WTC11 (cell line): ENCODE measurements around the gene FAM24A. TPM values are rescaled to one million over a fixed set of nuclear protein-coding genes. Genes with fewer than 3 reads are reported as not detected.

Experiments used
- ATAC-seq: fragments of 200-7000 bp; cut with Tn5 transposase; 2 replicates; pipeline ENCODE4 v1.10.0; 2021; ENCODE audit warnings: mild to moderate bottlenecking, moderate library complexity
- CTCF ChIA-PET: fragments of 300-600 bp; sonication (Branson Sonifier 250); formaldehyde crosslinking; loops from one replicate; lab custom pipeline; 2021; ENCODE audit warnings: antibody characterized with exemption; lab: Charles Lee
- POLR2A ChIA-PET: fragments of 350-600 bp; sonication (Branson Sonifier 250); formaldehyde crosslinking; loops from one replicate; lab custom pipeline; 2021; ENCODE audit warnings: antibody characterized with exemption; lab: Charles Lee
- DNase-seq: peaks from one replicate; pipeline ENCODE4 v3.0.0; 2021; ENCODE audit warnings: low spot score
- H3K27ac Mint-ChIP-seq: 2 replicates; pipeline ENCODE4 v1.8.0; 2021; ENCODE audit warnings: mixed read lengths
- H3K27me3 Mint-ChIP-seq: 2 replicates; pipeline ENCODE4 v1.8.0; 2021; ENCODE audit warnings: low read depth, mild to moderate bottlenecking, moderate library complexity, mixed read lengths
- H3K36me3 Mint-ChIP-seq: 2 replicates; pipeline ENCODE4 v1.8.0; 2021; ENCODE audit warnings: mixed read lengths
- H3K4me1 Mint-ChIP-seq: 2 replicates; pipeline ENCODE4 v1.8.0; 2022; ENCODE audit warnings: mixed read lengths
- H3K4me3 Mint-ChIP-seq: 2 replicates; pipeline ENCODE4 v1.8.0; 2021; ENCODE audit warnings: mild to moderate bottlenecking, moderate library complexity, mixed read lengths
- H3K9me3 Mint-ChIP-seq: 2 replicates; pipeline ENCODE4 v1.8.0; 2021; ENCODE audit warnings: mixed read lengths
- ATF1 ChIP-seq: sonication (generic); formaldehyde crosslinking; IDR thresholded peaks from 2 replicates; pipeline ENCODE4 v1.8.1; 2023; ENCODE audit warnings: mild to moderate bottlenecking, moderate library complexity, missing genetic modification reagents
- ELF4 ChIP-seq: sonication (generic); formaldehyde crosslinking; IDR thresholded peaks from 2 replicates; pipeline ENCODE4 v1.8.1; 2022; ENCODE audit warnings: low read depth, mild to moderate bottlenecking, moderate library complexity, missing genetic modification reagents
- JUN ChIP-seq: sonication (generic); formaldehyde crosslinking; IDR thresholded peaks from 2 replicates; pipeline ENCODE4 v1.8.0; 2023; ENCODE audit warnings: mild to moderate bottlenecking, missing genetic modification reagents
- ZNF232 ChIP-seq: sonication (generic); formaldehyde crosslinking; IDR thresholded peaks from 2 replicates; pipeline ENCODE4 v1.8.0; 2022; ENCODE audit warnings: mild to moderate bottlenecking, missing genetic modification reagents
- ZNF671 ChIP-seq: fragments of 250-450 bp; sonication (Bioruptor Pico); IDR thresholded peaks from 2 replicates; pipeline ENCODE4 v1.8.0; 2021; ENCODE audit warnings: mild to moderate bottlenecking
- total RNA-seq: library from RNA; stranded (reverse); gene quantifications from 3 replicates; pipeline ENCODE4 v1.2.3, GENCODE V29; 2021
- TF ChIP-seq, protein P1 (sequence below): sonication (generic); formaldehyde crosslinking; IDR thresholded peaks from 2 replicates; pipeline ENCODE4 v1.8.0; 2022; ENCODE audit warnings: mild to moderate bottlenecking, missing genetic modification reagents
- TF ChIP-seq, protein P2 (sequence below): sonication (generic); formaldehyde crosslinking; IDR thresholded peaks from 2 replicates; pipeline ENCODE4 v1.8.1; 2022; ENCODE audit warnings: missing genetic modification reagents, borderline replicate concordance
- TF ChIP-seq, protein P3 (sequence below): sonication (generic); formaldehyde crosslinking; IDR thresholded peaks from 2 replicates; pipeline ENCODE4 v1.8.1; 2023; ENCODE audit warnings: mild to moderate bottlenecking, missing genetic modification reagents
- TF ChIP-seq, protein P4 (sequence below): sonication (generic); formaldehyde crosslinking; conservative IDR thresholded peaks from 2 replicates; pipeline ENCODE4 v1.8.1; 2022; ENCODE audit warnings: mild to moderate bottlenecking, missing genetic modification reagents

Gene FAM24A
- total RNA-seq, 1 experiment from 2014 or later: not detected

DNA sequence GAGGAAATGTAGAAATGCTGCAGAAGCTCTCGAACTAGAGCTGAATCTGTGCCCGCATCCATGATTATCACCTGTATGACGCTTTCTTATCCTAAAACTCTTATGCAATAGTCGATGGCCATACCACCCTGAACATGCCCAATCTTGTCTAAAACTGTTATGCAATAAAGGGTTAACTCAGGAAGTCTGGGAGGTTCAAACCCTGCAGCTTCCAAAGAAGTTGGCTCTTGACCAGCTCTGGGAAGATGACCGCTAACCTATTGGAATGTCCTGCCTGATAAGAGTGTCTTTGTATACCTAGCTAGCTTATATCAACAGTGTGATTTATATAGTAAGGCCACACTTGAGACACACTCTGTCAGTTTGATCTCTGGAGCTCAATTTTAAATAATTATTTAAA is 47.1 kb downstream of the FAM24A start (continued):
- TF ChIP-seq, protein P1, sequence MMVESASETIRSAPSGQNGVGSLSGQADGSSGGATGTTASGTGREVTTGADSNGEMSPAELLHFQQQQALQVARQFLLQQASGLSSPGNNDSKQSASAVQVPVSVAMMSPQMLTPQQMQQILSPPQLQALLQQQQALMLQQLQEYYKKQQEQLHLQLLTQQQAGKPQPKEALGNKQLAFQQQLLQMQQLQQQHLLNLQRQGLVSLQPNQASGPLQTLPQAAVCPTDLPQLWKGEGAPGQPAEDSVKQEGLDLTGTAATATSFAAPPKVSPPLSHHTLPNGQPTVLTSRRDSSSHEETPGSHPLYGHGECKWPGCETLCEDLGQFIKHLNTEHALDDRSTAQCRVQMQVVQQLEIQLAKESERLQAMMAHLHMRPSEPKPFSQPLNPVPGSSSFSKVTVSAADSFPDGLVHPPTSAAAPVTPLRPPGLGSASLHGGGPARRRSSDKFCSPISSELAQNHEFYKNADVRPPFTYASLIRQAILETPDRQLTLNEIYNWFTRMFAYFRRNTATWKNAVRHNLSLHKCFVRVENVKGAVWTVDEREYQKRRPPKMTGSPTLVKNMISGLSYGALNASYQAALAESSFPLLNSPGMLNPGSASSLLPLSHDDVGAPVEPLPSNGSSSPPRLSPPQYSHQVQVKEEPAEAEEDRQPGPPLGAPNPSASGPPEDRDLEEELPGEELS: no peak
- TF ChIP-seq, protein P2, sequence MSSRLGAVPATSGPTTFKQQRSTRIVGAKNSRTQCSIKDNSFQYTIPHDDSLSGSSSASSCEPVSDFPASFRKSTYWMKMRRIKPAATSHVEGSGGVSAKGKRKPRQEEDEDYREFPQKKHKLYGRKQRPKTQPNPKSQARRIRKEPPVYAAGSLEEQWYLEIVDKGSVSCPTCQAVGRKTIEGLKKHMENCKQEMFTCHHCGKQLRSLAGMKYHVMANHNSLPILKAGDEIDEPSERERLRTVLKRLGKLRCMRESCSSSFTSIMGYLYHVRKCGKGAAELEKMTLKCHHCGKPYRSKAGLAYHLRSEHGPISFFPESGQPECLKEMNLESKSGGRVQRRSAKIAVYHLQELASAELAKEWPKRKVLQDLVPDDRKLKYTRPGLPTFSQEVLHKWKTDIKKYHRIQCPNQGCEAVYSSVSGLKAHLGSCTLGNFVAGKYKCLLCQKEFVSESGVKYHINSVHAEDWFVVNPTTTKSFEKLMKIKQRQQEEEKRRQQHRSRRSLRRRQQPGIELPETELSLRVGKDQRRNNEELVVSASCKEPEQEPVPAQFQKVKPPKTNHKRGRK (CRISPR knock-in tag): no peak
- no peak for TF ChIP-seq ATF1 (CRISPR knock-in tag)

DNA sequence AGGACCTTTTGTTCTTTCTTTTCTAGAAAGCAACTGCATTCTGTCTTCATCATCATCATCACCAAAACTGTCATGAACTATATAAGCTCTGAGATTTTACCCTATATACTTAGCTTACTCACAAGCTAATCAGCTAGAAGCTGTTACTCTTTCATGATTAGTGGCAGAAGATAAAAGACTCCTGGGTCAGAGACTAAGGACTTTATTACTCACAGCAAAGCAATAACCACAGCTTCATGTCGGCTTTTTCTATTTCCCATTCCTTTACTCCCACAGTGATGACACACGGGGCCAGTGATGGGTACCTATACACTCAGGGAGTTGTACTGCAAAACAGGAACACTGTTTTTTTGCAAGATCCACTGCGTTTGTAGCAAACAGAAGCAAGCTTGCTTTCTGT is 52.0 kb downstream of the FAM24A start:
- POLR2A ChIA-PET: no interaction called here
- no peak for DNase-seq
- H3K4me3 Mint-ChIP-seq: no peak overlapping the region
- no peaks in the 10 kb centered on the region for H3K4me1 Mint-ChIP-seq
- no peak overlapping the region for H3K27ac Mint-ChIP-seq
- peaks cover 65% of the 10 kb centered on the region for H3K27me3 Mint-ChIP-seq
- no peak for ATAC-seq
- peaks cover 28% of the 10 kb centered on the region for H3K36me3 Mint-ChIP-seq
- TF ChIP-seq, protein P3, sequence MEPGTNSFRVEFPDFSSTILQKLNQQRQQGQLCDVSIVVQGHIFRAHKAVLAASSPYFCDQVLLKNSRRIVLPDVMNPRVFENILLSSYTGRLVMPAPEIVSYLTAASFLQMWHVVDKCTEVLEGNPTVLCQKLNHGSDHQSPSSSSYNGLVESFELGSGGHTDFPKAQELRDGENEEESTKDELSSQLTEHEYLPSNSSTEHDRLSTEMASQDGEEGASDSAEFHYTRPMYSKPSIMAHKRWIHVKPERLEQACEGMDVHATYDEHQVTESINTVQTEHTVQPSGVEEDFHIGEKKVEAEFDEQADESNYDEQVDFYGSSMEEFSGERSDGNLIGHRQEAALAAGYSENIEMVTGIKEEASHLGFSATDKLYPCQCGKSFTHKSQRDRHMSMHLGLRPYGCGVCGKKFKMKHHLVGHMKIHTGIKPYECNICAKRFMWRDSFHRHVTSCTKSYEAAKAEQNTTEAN: no peak
- TF ChIP-seq ELF4 (CRISPR knock-in tag): no peak
- no peak for TF ChIP-seq JUN (CRISPR knock-in tag)
- no peak for TF ChIP-seq ZNF671 (CRISPR knock-in tag)
- TF ChIP-seq ZNF232: no peak
- TF ChIP-seq, protein P4, sequence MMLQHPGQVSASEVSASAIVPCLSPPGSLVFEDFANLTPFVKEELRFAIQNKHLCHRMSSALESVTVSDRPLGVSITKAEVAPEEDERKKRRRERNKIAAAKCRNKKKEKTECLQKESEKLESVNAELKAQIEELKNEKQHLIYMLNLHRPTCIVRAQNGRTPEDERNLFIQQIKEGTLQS (CRISPR knock-in tag): no peak
- peaks cover 45% of the 10 kb centered on the region for H3K9me3 Mint-ChIP-seq
- CTCF ChIA-PET: interaction anchor here (0.6 kb wide), 1 partner anchor 270 kb away, joined by 4 read pairs; no protein-coding TSS in a partner anchor

Other genes with a start within 250 kb of the FAM24A start
- gene C10orf120, start 210.8 kb upstream of the FAM24A start, total RNA-seq: not detected in 3 replicates
- gene CUZD1, start 64.8 kb upstream of the FAM24A start, total RNA-seq: 3.5 to 4.4 TPM (median 3.8 TPM) in 3 replicates
- 3.7 to 5.3 TPM (median 4.7 TPM) in 3 replicates for gene FAM24B, start 31.0 kb upstream of the FAM24A start, total RNA-seq
- gene C10orf88, start 43.6 kb downstream of the FAM24A start, total RNA-seq: 6.4 to 7.7 TPM (median 6.5 TPM) in 3 replicates
- 4.0 to 6.2 TPM (median 5.6 TPM) in 3 replicates for gene PSTK, start 69.8 kb downstream of the FAM24A start, total RNA-seq
- 6.9 to 13.2 TPM (median 7.9 TPM) in 3 replicates for gene IKZF5, start 98.2 kb downstream of the FAM24A start, total RNA-seq
- gene ACADSB, start 98.4 kb downstream of the FAM24A start, total RNA-seq: 14.5 to 18.4 TPM (median 17.4 TPM) in 3 replicates
- 0.23 TPM in 1 of 3 replicates, not detected in the others for gene HMX3, start 225.4 kb downstream of the FAM24A start, total RNA-seq
- 0.59 to 1.7 TPM (median 1.4 TPM) in 3 replicates for gene HMX2, start 237.5 kb downstream of the FAM24A start, total RNA-seq
- gene BUB3, start 243.8 kb downstream of the FAM24A start, total RNA-seq: 180 to 192 TPM (median 186 TPM) in 3 replicates